Measurements from ENCODE around the gene CHD6.

Gene CHD6

GRCh38 chr20:41403604-41404003, 214.6 kb downstream of the CHD6 start:
- no peak for TF ChIP-seq CTCF (IDR thresholded peaks at IDR 0.05; ENCODE audit: borderline replicate concordance, control extremely low read depth, extremely low read depth, insufficient read depth, missing control alignments)
- DNase-seq (ENCODE audit: low spot score), result no peak
- in situ Hi-C loops (cut with MboI; ENCODE audit: low sequenced_read_pairs, unreplicated experiment), result no loop called here

GRCh38 chr20:41398408-41398807, 219.8 kb downstream of the CHD6 start:
- in situ Hi-C loops (cut with MboI; ENCODE audit: low sequenced_read_pairs, unreplicated experiment), result no loop called here
- TF ChIP-seq CTCF (IDR thresholded peaks at IDR 0.05; ENCODE audit: borderline replicate concordance, control extremely low read depth, extremely low read depth, insufficient read depth, missing control alignments), result no peak
- DNase-seq (ENCODE audit: low spot score), result no peak

GRCh38 chr20:41395667-41396664, 222.2 kb downstream of the CHD6 start:
- in situ Hi-C loops (cut with MboI; ENCODE audit: low sequenced_read_pairs, unreplicated experiment), result no loop called here
- DNase-seq (ENCODE audit: low spot score), result no peak
- TF ChIP-seq CTCF (IDR thresholded peaks at IDR 0.05; ENCODE audit: borderline replicate concordance, control extremely low read depth, extremely low read depth, insufficient read depth, missing control alignments), result no peak

- TF ChIP-seq CTCF (IDR thresholded peaks at IDR 0.05; ENCODE audit: borderline replicate concordance, control extremely low read depth, extremely low read depth, insufficient read depth, missing control alignments), result no peak
- in situ Hi-C loops (cut with MboI; ENCODE audit: low sequenced_read_pairs, unreplicated experiment), result no loop called here
These were observed 223.1 kb downstream of the CHD6 start for GRCh38 chr20:41394931-41395666.

GRCh38 chr20:41394081-41394480, 224.1 kb downstream of the CHD6 start:
- in situ Hi-C loops (cut with MboI; ENCODE audit: low sequenced_read_pairs, unreplicated experiment), result no loop called here
- no peak for DNase-seq (ENCODE audit: low spot score)
- no peak for TF ChIP-seq CTCF (IDR thresholded peaks at IDR 0.05; ENCODE audit: borderline replicate concordance, control extremely low read depth, extremely low read depth, insufficient read depth, missing control alignments)

More at GRCh38 chr20:41394931-41395666, 223.1 kb downstream of the CHD6 start:
- DNase-seq (ENCODE audit: low spot score), result no peak

- in situ Hi-C loops (cut with MboI; ENCODE audit: low sequenced_read_pairs, unreplicated experiment), result no loop called here
- TF ChIP-seq CTCF (IDR thresholded peaks at IDR 0.05; ENCODE audit: borderline replicate concordance, control extremely low read depth, extremely low read depth, insufficient read depth, missing control alignments), result no peak
- no peak for DNase-seq (ENCODE audit: low spot score)
These were observed 224.5 kb downstream of the CHD6 start for GRCh38 chr20:41393705-41394066.

Data from GM13976 (cell line).